Non-pigmented ciliary epithelial cell (primary cell): ENCODE data around the gene TMEM250.
"Not testable (repeated sequence)": the region's sequence is repeated elsewhere in the genome, so short reads cannot be mapped to it uniquely, and the experiment has no call there.

Source experiments
- DNase-seq: peaks from one replicate; pipeline ENCODE4 v3.0.0-alpha.2; 2010; ENCODE audit warnings: low read depth

Gene TMEM250

GRCh38 chr9:136118320-136119060 lies at the start of gene TMEM250:
TMEM250 (minus strand) TSS chr9:136118875; CDS start chr9:136116900, 1,975 bp downstream.
- peak; percentile 67 for DNase-seq

GRCh38 chr9:136163248-136163850 lies 44.7 kb upstream of the TMEM250 start:
- no peak for DNase-seq

- DNase-seq, result no peak
These were observed 42.4 kb upstream of the TMEM250 start for GRCh38 chr9:136160995-136161610.

- no peak for DNase-seq
These were observed 41.7 kb upstream of the TMEM250 start for GRCh38 chr9:136160381-136160841.

GRCh38 chr9:136159851-136160250 lies 41.2 kb upstream of the TMEM250 start:
- DNase-seq, result no peak

GRCh38 chr9:136157477-136158265 lies 39.0 kb upstream of the TMEM250 start:
- no peak for DNase-seq

- DNase-seq, result no peak
These were observed 37.8 kb upstream of the TMEM250 start for GRCh38 chr9:136156209-136157120.

- no peak for DNase-seq
These were observed 36.9 kb upstream of the TMEM250 start for GRCh38 chr9:136155576-136155975.

- no peak for DNase-seq
These were observed 36.3 kb upstream of the TMEM250 start for GRCh38 chr9:136154943-136155342.

- no peak for DNase-seq
These were observed 34.8 kb upstream of the TMEM250 start for GRCh38 chr9:136153381-136154065.

GRCh38 chr9:136152931-136153330 lies 34.3 kb upstream of the TMEM250 start:
- no peak for DNase-seq

GRCh38 chr9:136152543-136152866 lies 33.8 kb upstream of the TMEM250 start:
- DNase-seq, result no peak

GRCh38 chr9:136151848-136152542 lies 33.3 kb upstream of the TMEM250 start:
- DNase-seq, result no peak

GRCh38 chr9:136151214-136151804 lies 32.6 kb upstream of the TMEM250 start:
- DNase-seq, result no peak

- DNase-seq, result not testable (repeated sequence)
These were observed 32.1 kb upstream of the TMEM250 start for GRCh38 chr9:136150664-136151213.

- DNase-seq, result no peak
These were observed 31.2 kb upstream of the TMEM250 start for GRCh38 chr9:136149853-136150252.

- no peak for DNase-seq
These were observed 30.7 kb upstream of the TMEM250 start for GRCh38 chr9:136149337-136149736.

- DNase-seq, result no peak
These were observed 30.1 kb upstream of the TMEM250 start for GRCh38 chr9:136148766-136149165.
